Measurements from ENCODE around the gene KDM4C.

- no peak for TF ChIP-seq CTCF (IDR thresholded peaks at IDR 0.05; ENCODE audit: insufficient read depth, low read depth, low read length)
- TF ChIP-seq EZH2 (IDR thresholded peaks at IDR 0.05; ENCODE audit: insufficient read depth, low read length) = no peak
These were observed 171.1 kb downstream of the KDM4C start for GRCh38 chr9:6928863-6929262.
